Vagina (tissue), 2 donors: Measurements from ENCODE around the gene AP1S1. TPM values are rescaled to one million over a fixed set of nuclear protein-coding genes. Genes with fewer than 3 reads are reported as not detected.
"Not testable (repeated sequence)": the region's sequence is repeated elsewhere in the genome, so short reads cannot be mapped to it uniquely, and the experiment has no call there.

ENCODE experiments used
- DNase-seq, 2 donors: peaks; one replicate each; pipeline ENCODE4 v3.0.0-alpha.2; 2017; ENCODE audit errors: extremely low spot score in 2 of 2
- H3K27ac ChIP-seq: fragments of 200-600 bp; sonication (generic); one replicate; pipeline ENCODE4 v1.5.1; 2019
- H3K27me3 ChIP-seq: fragments of 200-600 bp; sonication (generic); one replicate; pipeline ENCODE4 v1.5.1; 2019
- H3K36me3 ChIP-seq, 2 donors: fragments of 200-600 bp; sonication (generic); one replicate each; pipeline ENCODE4 v1.5.1; 2017 to 2019
- H3K4me1 ChIP-seq: fragments of 200-600 bp; sonication (generic); one replicate; pipeline ENCODE4 v1.5.1; 2019
- H3K4me3 ChIP-seq, 2 donors: fragments of 200-600 bp; sonication (generic); 1 replicate in 1 of 2; 2 replicates in 1 of 2; pipeline ENCODE4 v1.5.1; 2016 to 2019
- H3K9me3 ChIP-seq: fragments of 200-600 bp; sonication (generic); one replicate; pipeline ENCODE4 v1.5.1; 2019
- POLR2A ChIP-seq, 2 donors: fragments of 450-650 bp; IDR thresholded peaks; one replicate each; pipeline ENCODE4 v1.6.1; 2017; ENCODE audit warnings: antibody characterized with exemption in 2 of 2, mild to moderate bottlenecking in 2 of 2, moderate library complexity in 2 of 2
- POLR2AphosphoS5 ChIP-seq, 2 donors: sonication (generic); formaldehyde crosslinking; IDR thresholded peaks; one replicate each; pipeline ENCODE4 v1.9.0; 2017; ENCODE audit warnings: antibody characterized with exemption in 2 of 2, mild to moderate bottlenecking in 2 of 2, low read depth in 1 of 2; ENCODE audit not compliant: insufficient read depth in 1 of 2
- intact Hi-C: fragments of 100-400 bp; cut with DNase I; formaldehyde crosslinking; loops from one replicate; pipeline ENCODE4 v1.15.1; 2023
- total RNA-seq: library from RNA; depleted of rRNA; stranded (reverse); fragments of >200 nt; gene quantifications from one replicate; pipeline ENCODE4 v1.2.3, GENCODE V29; 2016
- TF ChIP-seq, protein P1 (sequence below), 3 experiments: fragments of 450-650 bp in 2 of 3; fragments of 200-600 bp in 1 of 3; sonication (generic) in 1 of 3; IDR thresholded peaks; one replicate each; pipeline ENCODE4 v1.5.1; 2017 to 2019; ENCODE audit warnings: antibody characterized with exemption in 3 of 3, mild to moderate bottlenecking in 2 of 3, moderate library complexity in 2 of 3

AP1S1 gene
- total RNA-seq, result 42.5 TPM

GRCh38 chr7:101153969-101154692 lies at the start of gene AP1S1:
TSS of gene AP1S1 (plus strand) at chr7:101154476. CDS start at chr7:101154515, 39 bp downstream.
- peaks cover 0 to 12% of the 10 kb centered on the region in 2 donors for H3K36me3 ChIP-seq
- peak within 1 kb of the TSS; percentile 71 to 84 for H3K4me3 ChIP-seq
- no peaks in the 10 kb centered on the region for H3K9me3 ChIP-seq
- peak within 1 kb of the TSS; percentile 37 for H3K27ac ChIP-seq
- H3K27me3 ChIP-seq, result no peaks in the 10 kb centered on the region
- TF ChIP-seq POLR2AphosphoS5 (IDR thresholded peaks at IDR 0.05; ENCODE audit: insufficient read depth in 1 of 2, low read depth in 1 of 2) (peak in 1 of 2 donors; percentile 52), POLR2A (IDR thresholded peaks at IDR 0.05) (peak in 1 of 2 donors; percentile 33)
- TF ChIP-seq, protein P1, sequence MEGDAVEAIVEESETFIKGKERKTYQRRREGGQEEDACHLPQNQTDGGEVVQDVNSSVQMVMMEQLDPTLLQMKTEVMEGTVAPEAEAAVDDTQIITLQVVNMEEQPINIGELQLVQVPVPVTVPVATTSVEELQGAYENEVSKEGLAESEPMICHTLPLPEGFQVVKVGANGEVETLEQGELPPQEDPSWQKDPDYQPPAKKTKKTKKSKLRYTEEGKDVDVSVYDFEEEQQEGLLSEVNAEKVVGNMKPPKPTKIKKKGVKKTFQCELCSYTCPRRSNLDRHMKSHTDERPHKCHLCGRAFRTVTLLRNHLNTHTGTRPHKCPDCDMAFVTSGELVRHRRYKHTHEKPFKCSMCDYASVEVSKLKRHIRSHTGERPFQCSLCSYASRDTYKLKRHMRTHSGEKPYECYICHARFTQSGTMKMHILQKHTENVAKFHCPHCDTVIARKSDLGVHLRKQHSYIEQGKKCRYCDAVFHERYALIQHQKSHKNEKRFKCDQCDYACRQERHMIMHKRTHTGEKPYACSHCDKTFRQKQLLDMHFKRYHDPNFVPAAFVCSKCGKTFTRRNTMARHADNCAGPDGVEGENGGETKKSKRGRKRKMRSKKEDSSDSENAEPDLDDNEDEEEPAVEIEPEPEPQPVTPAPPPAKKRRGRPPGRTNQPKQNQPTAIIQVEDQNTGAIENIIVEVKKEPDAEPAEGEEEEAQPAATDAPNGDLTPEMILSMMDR (IDR thresholded peaks at IDR 0.05), result no peak
- peaks cover 15% of the 10 kb centered on the region for H3K4me1 ChIP-seq
- DNase-seq, result peak in 1 of 2 donors; percentile 90
- intact Hi-C loops, result no loop called here

DNA sequence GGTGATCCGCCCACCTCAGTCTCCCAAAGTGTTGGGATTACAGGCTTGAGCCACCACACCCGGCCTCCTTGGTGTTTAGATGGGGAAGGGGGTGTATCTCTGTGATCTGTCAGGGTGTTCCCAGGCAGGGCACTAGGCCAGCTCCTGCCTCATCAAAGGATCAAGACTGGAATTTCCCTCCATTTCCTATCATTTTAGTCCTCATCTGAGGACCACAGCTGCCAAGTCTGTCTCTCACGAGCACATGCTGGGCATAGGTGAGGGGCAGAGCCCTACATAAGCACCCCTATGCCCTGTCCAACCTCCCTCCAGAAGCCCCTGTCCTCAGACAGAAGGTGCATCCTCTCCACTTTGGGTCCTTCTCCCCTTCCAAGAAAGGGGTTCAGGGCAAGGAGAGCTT lies 49.5 kb upstream of the AP1S1 start:
- intact Hi-C loops, result no loop called here
- TF ChIP-seq POLR2A (IDR thresholded peaks at IDR 0.05) (no peak), POLR2AphosphoS5 (IDR thresholded peaks at IDR 0.05; ENCODE audit: insufficient read depth in 1 of 2, low read depth in 1 of 2) (no peak)
- TF ChIP-seq, protein P1 (IDR thresholded peaks at IDR 0.05), result no peak
- Histone ChIP-seq H3K4me3 (no peak overlapping the region), H3K9me3 (no peaks in the 10 kb centered on the region), H3K27me3 (no peaks in the 10 kb centered on the region), H3K27ac (no peak overlapping the region), H3K36me3 (no peaks in the 10 kb centered on the region), H3K4me1 (peaks cover 14% of the 10 kb centered on the region)
- DNase-seq, result no peak

DNA sequence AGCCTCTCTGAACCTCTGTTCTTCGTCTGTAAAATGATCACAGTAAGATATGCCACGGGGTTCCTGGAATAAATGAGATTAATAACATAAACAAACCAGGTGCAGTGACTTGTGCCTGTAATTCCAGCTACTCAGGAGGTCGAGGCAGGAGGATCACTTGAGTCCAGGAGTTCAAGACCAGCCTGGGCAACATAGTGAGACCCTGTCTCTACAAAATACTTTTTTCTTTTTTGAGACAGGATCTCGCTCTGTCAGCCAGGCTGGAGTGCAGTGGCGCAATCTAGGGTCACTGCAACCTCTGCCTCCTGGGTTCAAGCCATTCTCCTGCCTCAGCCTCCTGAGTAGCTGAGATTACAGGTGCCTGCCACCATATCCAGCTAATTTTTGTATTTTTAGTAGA lies 49.0 kb upstream of the AP1S1 start:
- H3K36me3 ChIP-seq, intact Hi-C loops, DNase-seq, H3K27me3 ChIP-seq, H3K9me3 ChIP-seq, H3K4me3 ChIP-seq, H3K27ac ChIP-seq: not testable (repeated sequence)
- peaks cover 11% of the 10 kb centered on the region for H3K4me1 ChIP-seq

DNA sequence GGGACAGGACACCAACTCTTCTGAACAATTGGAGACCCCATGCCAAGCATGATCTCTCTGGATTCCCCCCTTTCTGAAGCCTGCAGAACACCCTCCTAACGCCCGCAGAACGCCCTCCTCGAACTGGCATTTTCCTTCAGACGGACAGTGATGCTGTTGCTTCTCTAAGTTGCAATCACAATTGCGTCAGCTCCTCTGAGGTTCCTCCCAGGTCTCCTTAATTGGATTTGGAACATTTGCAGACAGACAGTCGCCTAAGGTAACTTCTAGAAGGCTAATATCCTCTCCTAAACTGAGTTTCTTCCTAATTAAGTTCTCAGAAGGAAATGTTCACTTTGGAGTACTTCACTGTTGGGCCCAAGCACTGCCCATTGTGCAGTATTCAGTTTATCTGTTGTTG lies 47.9 kb upstream of the AP1S1 start:
- no peaks in the 10 kb centered on the region for H3K27me3 ChIP-seq
- H3K4me1 ChIP-seq, result no peaks in the 10 kb centered on the region
- no peak for DNase-seq
- no peak overlapping the region for H3K27ac ChIP-seq
- intact Hi-C loops, result no loop called here
- no peaks in the 10 kb centered on the region for H3K9me3 ChIP-seq
- H3K4me3 ChIP-seq, result no peak overlapping the region
- H3K36me3 ChIP-seq, result no peaks in the 10 kb centered on the region
- TF ChIP-seq, protein P1 (IDR thresholded peaks at IDR 0.05), result no peak
- TF ChIP-seq POLR2AphosphoS5 (IDR thresholded peaks at IDR 0.05; ENCODE audit: insufficient read depth in 1 of 2, low read depth in 1 of 2) (no peak), POLR2A (IDR thresholded peaks at IDR 0.05) (no peak)

DNA sequence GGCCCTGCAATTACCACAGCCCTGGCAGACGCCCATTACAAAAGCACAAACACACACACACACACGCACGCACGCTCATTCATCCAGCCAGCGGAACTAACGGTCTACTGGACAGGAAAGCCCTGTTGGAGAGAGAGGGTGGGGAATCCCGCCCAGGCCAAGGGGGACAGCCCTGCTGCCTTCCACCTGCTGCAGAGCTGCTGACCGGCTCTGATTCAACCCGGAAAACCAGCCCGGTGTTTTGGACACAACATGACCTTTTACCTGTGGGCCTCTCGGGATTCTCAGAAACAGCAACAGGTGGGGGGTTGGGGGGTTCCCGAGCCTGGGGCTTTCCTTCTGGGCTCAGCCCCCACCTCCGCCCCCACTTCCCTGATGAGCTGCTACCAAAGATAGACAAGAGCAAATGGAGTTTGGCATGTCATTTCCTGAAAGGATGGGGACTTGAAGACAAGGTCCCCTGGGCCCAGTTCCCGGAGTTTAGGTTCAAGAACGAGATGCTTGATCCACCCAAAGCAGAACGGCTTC lies 45.9 kb upstream of the AP1S1 start:
- Histone ChIP-seq H3K4me3 (no peak overlapping the region), H3K9me3 (no peaks in the 10 kb centered on the region), H3K4me1 (no peaks in the 10 kb centered on the region), H3K36me3 (no peaks in the 10 kb centered on the region), H3K27me3 (no peaks in the 10 kb centered on the region), H3K27ac (peak overlapping the region; percentile 4)
- TF ChIP-seq POLR2A (IDR thresholded peaks at IDR 0.05) (no peak), POLR2AphosphoS5 (IDR thresholded peaks at IDR 0.05; ENCODE audit: insufficient read depth in 1 of 2, low read depth in 1 of 2) (peak; percentile 31 to 36)
- TF ChIP-seq, protein P1 (IDR thresholded peaks at IDR 0.05), result no peak
- DNase-seq, result no peak
- intact Hi-C loops, result no loop called here
